Esophagus mucosa (tissue), 1 donor: Measurements from ENCODE around the gene ATG4B. TPM values are rescaled to one million over a fixed set of nuclear protein-coding genes. Genes with fewer than 3 reads are reported as not detected.
"Not testable (repeated sequence)": the region's sequence is repeated elsewhere in the genome, so short reads cannot be mapped to it uniquely, and the experiment has no call there.

ENCODE experiments used
- ATAC-seq: fragments of 200-7000 bp; cut with Tn5 transposase; one replicate; pipeline ENCODE4 v1.9.1; 2020
- total RNA-seq: library from RNA; stranded (reverse); gene quantifications from one replicate; pipeline ENCODE4 v1.2.4, GENCODE V29; 2023
- donor health status: DM: yes; HTN: yes; CAD: no.

ATG4B gene
- 38.3 TPM for total RNA-seq

DNA sequence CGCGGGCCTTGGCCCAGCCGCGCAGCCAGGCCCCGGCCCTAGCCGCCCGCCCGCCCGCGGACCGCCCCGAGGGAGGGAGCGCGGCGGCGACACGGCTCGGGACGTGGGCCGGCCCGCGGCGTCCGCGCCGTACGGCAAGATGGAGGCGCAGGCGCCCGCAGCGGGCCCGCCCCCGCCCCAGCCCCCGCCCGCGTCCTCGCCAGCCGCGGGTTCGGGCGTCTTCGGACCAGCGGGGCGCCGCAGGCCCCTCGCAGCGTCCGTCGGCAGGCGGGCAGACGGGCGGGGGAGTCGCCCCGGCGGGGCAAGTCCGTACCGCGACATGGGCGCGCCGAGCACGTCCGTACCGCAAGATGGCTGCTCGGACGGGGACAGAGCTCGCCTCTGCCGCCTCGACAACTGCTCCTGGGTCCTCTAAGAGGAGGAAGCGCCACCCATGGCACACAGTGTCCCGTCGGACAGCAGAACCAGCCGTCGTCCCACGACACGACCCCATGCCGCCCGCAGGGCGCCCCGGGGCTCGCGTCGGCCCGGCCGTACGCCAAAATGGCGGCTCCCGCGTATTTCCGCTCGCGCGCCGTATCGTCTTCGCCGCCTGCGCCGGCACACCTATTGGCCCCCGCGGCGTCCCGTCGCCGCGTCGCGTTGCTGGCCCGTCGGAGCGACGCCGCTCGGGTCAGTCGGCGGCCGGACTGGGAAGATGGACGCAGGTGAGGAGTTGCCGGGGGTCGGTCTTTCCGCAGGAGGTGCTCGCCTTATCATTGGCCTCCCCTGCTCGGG is at the start of gene ATG4B, which contains the start of gene THAP4:
TSS of gene ATG4B (plus strand) at position 676 of the 777 bp plus-strand sequence. CDS start at position 698, 22 bp downstream.
TSS of gene THAP4 (minus strand) at position 141 of the 777 bp plus-strand sequence. CDS start 141 bp downstream, outside the sequence.
- ATAC-seq = peak; percentile 78

DNA sequence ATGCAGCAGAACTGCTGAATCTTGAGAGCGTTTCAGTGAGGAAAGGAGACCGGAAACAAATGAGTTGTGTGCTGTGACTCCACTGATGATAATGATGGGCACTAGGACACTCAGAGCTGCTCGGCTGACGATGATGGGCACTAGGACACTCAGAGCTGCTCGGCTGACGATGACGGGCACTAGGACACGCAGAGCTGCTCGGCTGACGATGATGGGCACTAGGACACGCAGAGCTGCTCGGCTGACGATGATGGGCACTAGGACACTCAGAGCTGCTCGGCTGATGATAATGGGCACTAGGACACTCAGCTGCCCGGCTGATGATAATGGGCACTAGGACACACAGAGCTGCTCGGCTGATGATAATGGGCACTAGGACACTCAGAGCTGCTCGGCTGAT is 47.6 kb upstream of the ATG4B start:
- ATAC-seq = not testable (repeated sequence)

DNA sequence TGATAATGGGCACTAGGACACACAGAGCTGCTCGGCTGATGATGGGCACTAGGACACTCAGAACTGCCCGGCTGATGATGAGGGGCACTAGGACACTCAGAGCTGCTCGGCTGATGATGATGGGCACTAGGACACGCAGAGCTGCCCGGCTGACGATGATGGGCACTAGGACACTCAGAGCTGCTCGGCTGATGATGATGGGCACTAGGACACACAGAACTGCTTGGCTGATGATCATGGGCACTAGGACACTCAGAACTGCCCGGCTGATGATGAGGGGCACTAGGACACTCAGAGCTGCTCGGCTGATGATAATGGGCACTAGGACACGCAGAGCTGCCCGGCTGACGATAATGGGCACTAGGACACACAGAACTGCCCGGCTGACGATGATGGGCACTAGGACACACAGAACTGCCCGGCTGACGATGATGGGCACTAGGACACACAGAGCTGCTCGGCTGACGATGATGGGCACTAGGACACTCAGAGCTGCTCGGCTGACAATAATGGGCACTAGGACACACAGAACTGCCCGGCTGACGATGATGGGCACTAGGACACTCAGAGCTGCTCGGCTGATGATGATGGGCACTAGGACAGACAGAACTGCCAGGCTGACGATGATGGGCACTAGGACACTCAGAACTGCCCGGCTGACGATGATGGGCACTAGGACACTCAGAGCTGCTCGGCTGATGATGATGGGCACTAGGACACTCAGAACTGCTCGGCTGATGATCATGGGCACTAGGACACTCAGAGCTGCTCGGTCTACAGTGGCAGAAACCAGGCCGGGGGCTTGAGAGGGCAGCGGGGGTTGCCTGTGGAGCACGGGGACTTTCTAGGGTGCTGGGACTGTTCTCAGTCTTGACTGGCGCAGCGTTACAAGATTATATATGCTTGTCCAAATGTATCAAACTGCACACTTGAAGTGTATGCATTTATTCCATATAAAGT is 46.7 kb upstream of the ATG4B start:
- not testable (repeated sequence) for ATAC-seq

DNA sequence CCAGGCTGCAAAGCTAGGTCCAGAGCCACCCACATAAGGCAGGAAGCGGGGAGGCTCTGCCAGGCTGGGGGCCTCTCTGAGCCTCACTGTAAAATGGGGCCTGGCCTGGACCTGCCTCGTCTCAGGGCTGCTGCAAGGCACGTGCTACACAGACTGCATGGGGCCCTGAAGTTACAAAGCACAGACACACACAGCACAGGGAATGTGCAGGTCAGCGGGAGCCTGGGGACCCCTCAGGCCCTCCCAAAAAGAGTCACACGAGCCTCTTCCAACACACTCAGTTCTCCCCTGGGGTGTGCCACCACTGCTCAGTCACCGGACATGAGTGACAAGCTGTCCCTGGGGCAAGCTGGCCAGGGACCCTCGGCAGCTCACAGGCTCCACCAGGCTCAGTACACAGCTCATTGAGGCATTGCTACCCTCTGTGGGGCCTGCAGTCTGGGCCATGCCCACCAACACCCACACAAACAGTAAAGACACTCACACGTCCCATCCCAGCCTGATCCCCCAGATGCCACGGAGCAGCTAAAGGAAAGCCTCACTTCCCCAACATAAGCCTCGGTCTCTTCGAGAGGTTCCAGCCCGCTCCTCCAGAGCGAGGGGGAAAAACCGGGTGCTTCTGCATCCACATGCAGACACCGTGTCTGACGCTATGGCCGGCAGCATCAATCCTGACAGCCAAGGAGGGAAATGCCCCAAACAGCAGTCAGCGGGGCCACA is 45.2 kb upstream of the ATG4B start:
- no peak for ATAC-seq

DNA sequence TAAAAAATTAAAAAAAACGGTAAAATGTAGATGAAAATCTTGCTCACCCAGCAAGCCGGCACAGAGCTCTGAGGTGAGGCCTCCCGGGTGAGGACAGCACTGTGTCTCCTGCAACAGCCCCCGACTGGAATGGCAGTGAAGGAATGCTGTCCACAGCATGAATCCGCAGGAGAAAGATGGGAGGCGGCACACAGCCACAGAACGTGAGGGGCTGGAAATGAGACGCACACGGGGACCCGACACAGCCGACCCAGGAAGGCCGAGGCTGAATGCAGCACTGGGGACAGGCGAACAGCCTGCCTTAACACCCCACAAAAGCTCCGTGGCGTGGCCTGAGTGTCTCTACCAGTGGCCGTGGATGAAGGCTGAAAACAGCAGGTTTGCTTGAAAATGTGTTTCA is 44.2 kb upstream of the ATG4B start:
- no peak for ATAC-seq

DNA sequence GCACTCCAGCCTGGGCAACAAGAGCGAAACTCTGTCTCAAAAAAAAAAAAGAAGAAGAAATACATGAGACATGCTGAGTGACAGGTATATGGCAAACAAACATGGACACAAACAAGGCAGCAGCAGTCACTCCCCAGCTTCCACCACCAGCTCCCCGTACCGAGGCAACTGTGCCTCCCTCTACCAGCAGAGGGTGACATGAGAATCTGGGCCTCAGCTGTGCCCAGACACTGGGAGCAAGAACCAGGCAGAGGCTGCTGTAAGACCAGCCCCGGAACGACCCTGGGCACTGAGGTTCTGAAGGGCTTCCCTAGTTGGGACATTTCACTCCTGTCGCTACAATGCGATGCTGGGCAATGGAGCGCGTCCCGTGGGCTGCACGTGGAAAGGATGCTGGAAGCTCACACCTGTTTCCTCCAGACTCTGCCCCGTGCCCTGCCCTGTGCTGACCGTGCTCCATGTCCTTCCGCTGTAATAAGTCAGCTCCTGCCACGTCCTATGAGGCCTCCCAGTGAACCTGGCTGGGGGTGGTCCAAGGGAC is 41.8 kb upstream of the ATG4B start:
- ATAC-seq = peak; percentile 64

DNA sequence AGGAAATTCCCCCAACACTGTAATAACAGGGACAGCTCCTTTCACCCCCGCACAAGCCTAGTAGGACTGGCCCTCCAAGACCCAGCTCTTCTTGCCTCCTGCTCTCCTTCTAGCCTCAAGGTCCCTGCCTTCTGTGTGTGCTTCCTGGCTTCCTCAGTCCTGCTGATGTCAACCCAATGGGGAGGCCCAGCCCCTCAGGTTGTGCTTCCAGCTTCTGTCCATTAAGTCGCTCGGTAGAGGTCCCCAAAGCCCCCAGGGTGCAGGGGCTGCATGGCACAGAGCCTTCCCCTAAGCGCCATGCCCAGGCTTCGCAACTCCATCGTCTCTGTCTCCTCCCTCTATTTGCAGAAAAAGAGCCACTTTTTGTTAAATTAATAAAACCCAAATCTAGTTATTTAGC is 39.9 kb upstream of the ATG4B start:
- ATAC-seq = no peak

DNA sequence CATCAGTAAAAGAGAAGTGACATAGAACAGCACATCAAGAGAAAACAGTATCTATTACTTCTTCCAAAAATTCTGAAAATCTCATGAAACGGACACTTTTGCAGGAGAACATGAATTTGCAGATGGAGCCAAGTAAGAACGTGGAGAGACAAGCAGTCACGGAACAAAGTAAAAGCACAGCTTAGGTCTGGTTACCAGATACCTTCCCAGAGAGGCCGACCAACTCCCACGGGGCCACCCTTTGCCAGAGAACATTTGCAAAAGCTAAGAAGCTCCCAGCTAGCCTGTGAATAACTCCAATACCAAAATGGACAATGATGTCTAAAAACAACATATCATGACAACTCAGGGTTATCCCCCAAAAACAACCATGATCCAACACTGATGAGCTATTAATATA is 39.4 kb upstream of the ATG4B start:
- no peak for ATAC-seq

DNA sequence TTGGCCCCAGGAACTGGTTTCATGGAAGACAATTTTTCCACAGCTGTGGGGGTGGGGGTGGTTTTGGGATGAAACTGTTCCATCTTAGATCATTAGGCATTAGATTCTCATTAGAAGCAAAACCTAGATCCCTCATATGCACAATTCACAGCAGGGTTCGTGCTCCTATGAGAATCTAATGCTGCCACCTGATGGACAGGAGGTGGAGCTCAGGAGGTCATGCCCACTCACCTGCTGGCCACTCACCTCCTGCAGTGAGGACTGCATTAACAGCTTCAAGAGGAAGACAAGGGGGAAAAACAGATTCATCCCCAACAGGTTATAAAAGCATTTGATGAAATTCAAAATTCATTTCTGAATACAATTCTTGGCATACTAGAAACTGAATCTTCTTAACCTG is 39.0 kb upstream of the ATG4B start:
- ATAC-seq = no peak

DNA sequence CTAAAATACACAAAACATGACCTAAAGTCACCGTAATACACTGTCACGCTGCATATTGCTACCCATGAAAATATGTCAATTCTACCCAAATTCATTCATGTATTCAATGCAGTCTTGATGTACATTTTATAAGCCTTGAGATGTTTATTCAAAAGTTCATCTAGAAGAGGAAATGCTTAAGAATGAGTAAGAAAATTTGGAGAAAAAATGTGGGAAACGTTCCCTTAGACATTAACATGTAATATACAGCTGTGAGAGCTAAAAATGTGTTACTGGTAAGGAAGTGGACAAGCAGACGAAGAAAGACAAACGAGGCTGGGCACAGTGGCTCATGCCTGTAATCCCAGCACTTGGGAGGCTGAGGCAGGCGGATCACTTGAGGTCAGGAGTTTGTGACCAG is 37.9 kb upstream of the ATG4B start:
- ATAC-seq = no peak

DNA sequence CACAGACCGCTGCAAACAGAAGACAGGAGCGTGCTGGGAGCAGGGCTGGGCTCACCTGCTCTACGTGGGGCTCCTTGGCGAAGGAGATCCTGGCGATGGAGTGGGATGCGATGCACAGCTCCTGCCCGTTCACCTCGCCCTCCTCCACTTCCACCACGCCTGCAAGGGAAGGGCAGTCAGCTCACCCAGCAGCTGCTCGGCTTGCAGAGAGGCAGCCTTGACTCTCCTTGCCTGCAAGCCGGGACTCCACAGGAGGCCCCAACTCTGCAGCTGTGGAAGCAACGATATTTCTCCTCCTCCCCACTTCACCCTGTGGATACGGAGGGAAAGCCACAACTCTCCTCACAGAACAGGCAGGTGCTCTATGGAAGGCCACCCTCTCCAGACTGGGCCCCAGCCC is 35.7 kb upstream of the ATG4B start:
- ATAC-seq = no peak

DNA sequence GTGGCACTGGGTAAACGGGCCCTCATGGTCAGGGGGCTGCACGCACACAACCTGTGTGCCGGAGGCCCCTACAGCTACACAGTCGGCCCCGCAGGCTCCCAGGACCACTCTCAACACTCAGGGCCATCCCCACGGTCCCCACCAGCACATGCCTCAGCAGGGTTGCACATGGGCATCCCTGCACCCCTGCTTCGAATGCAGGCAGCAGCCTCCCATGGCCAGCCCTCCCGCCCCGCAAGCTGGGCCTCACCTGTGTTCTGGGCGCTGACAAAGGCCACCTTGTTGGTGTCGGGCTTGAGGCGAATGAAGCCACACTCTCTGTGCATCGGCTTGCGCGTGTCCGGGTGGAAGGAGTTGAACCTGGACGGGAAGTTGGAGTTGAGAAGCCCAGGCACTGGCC is 34.8 kb upstream of the ATG4B start:
- peak; percentile 9 for ATAC-seq

DNA sequence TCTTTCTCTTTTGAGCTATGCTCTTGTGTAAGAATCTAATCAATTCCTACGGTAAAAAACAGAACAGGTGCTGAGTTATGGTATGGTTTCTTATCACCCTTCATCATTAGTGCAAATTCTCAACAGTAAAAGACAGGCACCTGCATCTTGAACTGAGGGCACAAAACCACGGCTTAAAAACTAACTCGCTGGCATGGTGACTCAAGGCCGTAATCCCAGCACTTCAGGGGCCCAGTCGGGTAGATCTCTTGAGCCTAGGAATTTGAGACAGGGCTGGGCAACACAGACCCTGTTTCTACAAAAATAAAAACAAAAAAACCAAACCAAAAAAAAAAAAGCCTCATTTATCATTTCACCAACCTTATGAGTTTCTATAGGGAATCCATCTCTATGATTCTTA is 33.8 kb upstream of the ATG4B start:
- no peak for ATAC-seq

DNA sequence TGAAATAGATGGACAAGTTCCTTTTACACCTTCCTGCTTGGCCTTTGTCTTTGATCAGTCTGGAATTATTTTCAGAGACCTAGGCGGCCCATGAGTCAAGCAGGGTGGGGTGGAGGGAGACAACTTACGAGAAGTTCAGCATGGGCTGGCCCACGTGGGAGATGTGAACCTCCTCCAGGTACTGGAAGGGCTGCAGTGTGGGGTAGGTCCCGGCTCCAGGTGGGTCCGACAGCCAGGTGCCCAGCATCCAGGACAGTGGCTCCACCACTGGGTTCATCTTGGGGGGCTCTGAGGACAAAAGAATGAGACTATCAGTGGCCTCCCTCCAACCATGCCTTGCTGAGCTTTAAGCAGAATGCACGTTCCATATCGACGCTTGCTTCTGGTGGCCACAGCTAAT is 31.3 kb upstream of the ATG4B start:
- no peak for ATAC-seq

DNA sequence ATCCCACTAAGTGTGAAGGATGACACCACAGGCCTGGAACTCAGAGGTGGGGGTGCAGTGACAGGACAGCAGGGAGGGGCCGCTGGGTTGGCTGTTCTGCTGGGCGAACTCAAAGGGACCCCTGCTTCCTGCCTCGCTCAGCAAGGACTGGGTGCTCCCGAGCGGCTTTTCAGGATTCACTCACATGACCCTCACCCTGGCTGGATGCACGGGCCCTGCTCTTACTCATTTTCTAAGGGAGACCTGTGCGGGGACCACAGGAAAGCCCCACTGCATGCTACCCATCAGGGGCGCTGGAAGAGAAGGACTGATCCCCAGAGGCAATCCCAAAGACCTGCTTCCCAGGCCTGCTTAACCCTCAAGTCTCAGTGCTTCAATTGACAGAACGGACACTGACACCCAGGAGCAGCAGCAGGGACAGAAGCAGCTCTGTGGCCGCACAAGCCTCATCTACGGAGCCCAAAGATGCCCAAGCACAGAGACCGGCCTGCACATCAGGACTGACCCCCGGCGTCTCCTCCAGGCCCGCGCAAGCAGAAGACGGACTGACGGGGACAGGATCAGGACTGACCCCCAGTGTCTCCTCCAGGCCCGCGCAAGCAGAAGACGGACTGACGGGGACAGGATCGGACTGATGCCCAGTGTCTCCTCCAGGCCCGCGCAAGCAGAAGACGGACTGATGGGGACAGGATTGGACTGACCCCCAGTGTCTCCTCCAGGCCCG is 30.2 kb upstream of the ATG4B start:
- ATAC-seq = no peak

DNA sequence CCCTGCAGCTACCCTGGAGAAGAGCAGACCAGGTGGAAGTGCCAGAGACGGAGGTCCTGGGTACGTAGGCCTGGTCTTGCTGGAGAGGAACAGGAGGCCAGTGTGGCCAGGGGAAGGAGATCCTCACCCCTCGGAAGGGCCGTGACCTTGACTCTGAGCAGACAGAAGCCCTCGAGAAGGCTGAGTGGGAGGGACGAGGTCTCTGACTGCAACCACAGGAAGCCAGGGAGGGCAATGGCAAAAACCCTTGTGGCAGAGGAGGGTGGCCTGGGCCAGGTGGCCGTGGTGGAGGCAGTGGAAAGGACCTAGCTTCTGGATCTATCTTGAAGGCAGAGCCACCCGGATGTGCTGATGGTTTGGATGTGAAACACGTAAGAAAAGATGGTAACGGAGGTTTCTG is 28.6 kb upstream of the ATG4B start:
- ATAC-seq = no peak

DNA sequence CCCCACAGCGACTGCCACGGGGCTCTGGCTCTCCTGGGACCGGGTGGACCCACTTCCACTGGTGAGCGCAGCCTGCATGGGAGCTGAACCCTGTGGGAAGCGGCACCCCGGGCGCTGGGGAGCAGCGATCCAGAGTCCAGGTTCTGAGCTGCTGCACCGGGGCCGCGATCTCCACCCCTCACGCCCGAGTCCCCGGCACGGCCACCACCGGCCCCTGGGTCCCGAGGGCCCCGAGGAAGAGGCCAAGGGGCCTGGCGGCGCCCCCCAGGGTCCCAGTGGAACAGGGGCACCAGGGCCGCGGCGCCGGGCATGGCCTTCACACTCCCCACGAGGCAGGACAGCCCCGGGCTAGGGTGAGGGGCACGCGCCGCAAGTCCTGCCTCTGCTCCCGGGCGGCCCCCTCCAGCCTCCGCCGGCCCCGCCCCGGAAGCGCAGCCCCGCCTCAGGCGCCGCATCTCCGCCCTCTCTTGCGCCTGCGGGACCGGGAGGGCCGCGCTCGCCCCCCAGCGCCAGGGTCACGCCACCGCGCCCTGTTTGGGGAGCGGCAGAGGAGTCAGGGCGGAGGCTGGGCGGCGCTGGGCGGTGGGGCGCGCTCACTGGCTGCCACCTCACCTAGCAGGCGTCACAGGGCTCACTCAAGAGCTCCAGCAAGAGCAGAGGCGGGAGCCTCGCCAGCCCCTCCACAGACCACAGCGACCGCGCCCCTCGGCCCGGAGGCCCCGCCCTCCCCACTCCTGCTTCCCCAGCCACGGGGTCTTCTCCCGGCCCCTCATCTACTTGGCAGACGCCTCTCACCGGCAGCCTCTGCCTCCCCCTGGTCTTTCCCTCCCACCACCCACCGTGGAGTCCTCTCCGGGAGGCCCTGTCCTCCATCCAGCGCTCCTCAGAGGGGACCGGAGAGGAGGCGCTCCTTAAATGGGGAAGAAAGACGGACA is 27.4 kb upstream of the ATG4B start:
- peak; percentile 99 for ATAC-seq

DNA sequence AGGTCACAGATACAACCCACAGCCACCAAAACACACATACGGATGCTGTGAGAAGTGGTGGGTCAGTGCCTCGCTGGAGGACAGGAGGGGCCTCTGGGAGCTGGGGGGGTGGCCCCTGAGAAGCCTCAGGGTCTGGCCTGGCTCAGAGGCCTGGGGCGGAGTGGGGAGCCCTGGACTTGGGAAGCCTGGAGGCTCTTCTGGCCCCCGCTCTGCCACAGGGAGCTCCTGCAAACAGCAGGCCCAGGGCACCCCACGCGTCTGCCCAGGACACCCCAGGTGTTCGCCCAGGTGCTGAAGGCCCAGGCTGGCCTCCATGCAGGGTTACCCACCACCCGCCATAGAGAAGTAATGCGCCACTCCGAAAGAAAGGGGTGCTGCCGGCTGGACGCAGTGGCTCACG is 26.4 kb upstream of the ATG4B start:
- ATAC-seq = no peak

DNA sequence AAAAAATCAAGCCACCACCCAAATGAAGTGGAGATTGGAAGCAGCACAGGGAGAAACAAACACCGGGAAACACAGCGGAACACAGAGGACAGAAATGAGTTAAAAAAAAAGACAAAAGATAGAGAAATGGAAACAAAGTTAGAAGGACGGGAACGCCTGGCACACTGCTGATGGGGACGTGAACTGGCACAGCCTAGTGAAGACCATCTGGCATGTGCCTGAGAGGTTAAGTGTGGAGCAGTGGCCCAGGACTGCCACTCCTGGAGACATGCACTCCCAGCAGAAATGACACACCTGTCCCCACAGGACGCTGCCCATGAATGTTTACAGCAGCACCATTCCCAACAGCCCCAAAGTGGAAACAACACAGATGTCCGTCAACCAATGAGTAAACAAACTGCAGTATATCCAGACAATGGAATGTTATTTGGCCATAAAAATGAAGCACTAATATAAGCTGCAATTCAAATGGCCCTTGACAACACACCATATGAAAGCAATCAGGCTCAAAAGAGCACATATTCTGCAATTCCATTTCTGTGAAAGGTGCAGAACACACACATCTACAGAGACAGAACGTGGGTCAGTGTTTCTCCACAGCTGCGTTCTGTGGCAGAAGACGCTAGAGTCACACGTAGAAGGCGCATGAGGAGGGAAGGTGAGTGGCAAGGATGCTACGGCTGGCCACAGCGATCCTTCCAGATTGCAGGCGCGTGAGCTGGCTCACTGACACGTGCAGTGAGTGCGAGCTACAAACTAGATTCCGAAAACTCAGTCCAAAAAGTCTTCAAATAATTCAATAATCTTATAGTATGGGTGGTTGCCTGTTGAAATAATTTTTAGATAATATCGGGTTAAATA is 25.1 kb upstream of the ATG4B start:
- ATAC-seq = no peak
